Glomerular endothelial cell (primary cell): Measurements from ENCODE around the gene TGIF1. TPM values are rescaled to one million over a fixed set of nuclear protein-coding genes. Genes with fewer than 3 reads are reported as not detected.

Experiments
- total RNA-seq: library from RNA; depleted of rRNA; stranded (reverse); fragments of >200 nt; gene quantifications from 2 replicates; pipeline ENCODE4 v1.2.3, GENCODE V29; 2015

Gene TGIF1
- total RNA-seq, 1 donor from 2014 or later = 93.5 TPM

Other genes starting within 250 kb of the TGIF1 start
- gene MYOM1, start 230.2 kb upstream of the TGIF1 start, total RNA-seq = 0.15 and 0.41 TPM in 2 replicates
- 1,167 and 1,388 TPM in 2 replicates for gene MYL12A, start 202.4 kb upstream of the TGIF1 start, total RNA-seq
- gene MYL12B, start 188.0 kb upstream of the TGIF1 start, total RNA-seq = 560 and 705 TPM in 2 replicates